Stomach smooth muscle (tissue), 2 donors: Measurements from ENCODE around the gene FLT1.

ENCODE experiments used
- H3K27ac ChIP-seq: one replicate; pipeline ENCODE4 v1.7.0; 2013; ENCODE audit warnings: mild to moderate bottlenecking, low read length, inconsistent platforms
- H3K27me3 ChIP-seq, 2 donors: one replicate each; pipeline ENCODE4 v1.7.0; 2013; ENCODE audit warnings: low read length in 2 of 2; ENCODE audit not compliant: insufficient read depth in 2 of 2, control insufficient read depth in 1 of 2
- H3K36me3 ChIP-seq, 2 donors: one replicate each; pipeline ENCODE4 v1.7.0; 2013; ENCODE audit warnings: low read length in 2 of 2; ENCODE audit not compliant: control insufficient read depth in 2 of 2, insufficient read depth in 2 of 2
- H3K4me1 ChIP-seq: one replicate; pipeline ENCODE4 v1.7.0; 2013; ENCODE audit warnings: low read length; ENCODE audit not compliant: control insufficient read depth, insufficient read depth
- H3K4me3 ChIP-seq, 2 donors: one replicate each; pipeline ENCODE4 v1.7.0; 2013; ENCODE audit warnings: low read length in 2 of 2
- H3K9ac ChIP-seq, 2 donors: one replicate each; pipeline ENCODE4 v1.7.0; 2013; ENCODE audit warnings: low read length in 2 of 2, mild to moderate bottlenecking in 1 of 2
- H3K9me3 ChIP-seq, 2 donors: one replicate each; pipeline ENCODE4 v1.7.0; 2013; ENCODE audit warnings: low read length in 2 of 2; ENCODE audit not compliant: control insufficient read depth in 2 of 2
- donor health status: healthy.
- donor health status: Pancreatic carcinoma.

The FLT1 gene

GRCh38 chr13:28447206-28447605, 47.7 kb downstream of the FLT1 start:
- Histone ChIP-seq H3K9me3 (peaks cover 4 to 10% of the 10 kb centered on the region in 2 donors), H3K36me3 (no peaks in the 10 kb centered on the region), H3K27ac (no peak overlapping the region), H3K4me1 (no peaks in the 10 kb centered on the region), H3K4me3 (no peak overlapping the region), H3K27me3 (no peaks in the 10 kb centered on the region), H3K9ac (no peak overlapping the region)

GRCh38 chr13:28442839-28443238, 52.1 kb downstream of the FLT1 start:
- Histone ChIP-seq H3K4me1 (no peaks in the 10 kb centered on the region), H3K27ac (no peak overlapping the region), H3K9me3 (peaks cover 5 to 11% of the 10 kb centered on the region in 2 donors), H3K9ac (no peak overlapping the region), H3K4me3 (no peak overlapping the region), H3K36me3 (no peaks in the 10 kb centered on the region), H3K27me3 (no peaks in the 10 kb centered on the region)

- Histone ChIP-seq H3K4me3 (no peak overlapping the region), H3K27me3 (no peaks in the 10 kb centered on the region), H3K27ac (no peak overlapping the region), H3K36me3 (no peaks in the 10 kb centered on the region), H3K9ac (no peak overlapping the region), H3K9me3 (peaks cover 4 to 10% of the 10 kb centered on the region in 2 donors), H3K4me1 (no peaks in the 10 kb centered on the region)
Observed at GRCh38 chr13:28441529-28441928, 53.4 kb downstream of the FLT1 start.

- Histone ChIP-seq H3K9me3 (peaks cover 4 to 10% of the 10 kb centered on the region in 2 donors), H3K4me3 (peak overlapping the region in 1 of 2 donors; percentile 11), H3K27ac (no peak overlapping the region), H3K36me3 (no peaks in the 10 kb centered on the region), H3K9ac (no peak overlapping the region), H3K4me1 (no peaks in the 10 kb centered on the region), H3K27me3 (no peaks in the 10 kb centered on the region)
Observed at GRCh38 chr13:28440774-28441504, 54.0 kb downstream of the FLT1 start.

- no peak overlapping the region for H3K9ac ChIP-seq
- no peak overlapping the region for H3K4me3 ChIP-seq
- no peaks in the 10 kb centered on the region for H3K4me1 ChIP-seq
- H3K9me3 ChIP-seq, result peaks cover 4 to 7% of the 10 kb centered on the region in 2 donors
- H3K27me3 ChIP-seq, result no peaks in the 10 kb centered on the region
- no peaks in the 10 kb centered on the region for H3K36me3 ChIP-seq
- no peak overlapping the region for H3K27ac ChIP-seq
Observed at GRCh38 chr13:28438598-28439334, 56.2 kb downstream of the FLT1 start.

- H3K27me3 ChIP-seq, result no peaks in the 10 kb centered on the region
- H3K4me3 ChIP-seq, result no peak overlapping the region
- no peaks in the 10 kb centered on the region for H3K4me1 ChIP-seq
- H3K9me3 ChIP-seq, result peaks cover 4 to 5% of the 10 kb centered on the region in 2 donors
- no peak overlapping the region for H3K9ac ChIP-seq
- no peaks in the 10 kb centered on the region for H3K36me3 ChIP-seq
- H3K27ac ChIP-seq, result no peak overlapping the region
Observed at GRCh38 chr13:28438067-28438466, 56.9 kb downstream of the FLT1 start.

- peaks cover under 1 to 3% of the 10 kb centered on the region in 2 donors for H3K9me3 ChIP-seq
- H3K36me3 ChIP-seq, result no peaks in the 10 kb centered on the region
- no peaks in the 10 kb centered on the region for H3K27me3 ChIP-seq
- no peak overlapping the region for H3K9ac ChIP-seq
- no peak overlapping the region for H3K27ac ChIP-seq
- H3K4me1 ChIP-seq, result no peaks in the 10 kb centered on the region
- H3K4me3 ChIP-seq, result no peak overlapping the region
Observed at GRCh38 chr13:28435917-28436316, 59.0 kb downstream of the FLT1 start.

GRCh38 chr13:28434926-28435325, 60.0 kb downstream of the FLT1 start:
- Histone ChIP-seq H3K9ac (no peak overlapping the region), H3K27ac (no peak overlapping the region), H3K4me1 (no peaks in the 10 kb centered on the region), H3K36me3 (no peaks in the 10 kb centered on the region), H3K4me3 (no peak overlapping the region), H3K27me3 (no peaks in the 10 kb centered on the region), H3K9me3 (no peaks in the 10 kb centered on the region)

GRCh38 chr13:28432816-28433560, 61.9 kb downstream of the FLT1 start:
- no peaks in the 10 kb centered on the region for H3K27me3 ChIP-seq
- no peaks in the 10 kb centered on the region for H3K9me3 ChIP-seq
- no peaks in the 10 kb centered on the region for H3K36me3 ChIP-seq
- no peak overlapping the region for H3K4me3 ChIP-seq
- no peak overlapping the region for H3K27ac ChIP-seq
- no peaks in the 10 kb centered on the region for H3K4me1 ChIP-seq
- no peak overlapping the region for H3K9ac ChIP-seq

- H3K9me3 ChIP-seq, result no peaks in the 10 kb centered on the region
- H3K4me1 ChIP-seq, result no peaks in the 10 kb centered on the region
- H3K36me3 ChIP-seq, result no peaks in the 10 kb centered on the region
- H3K4me3 ChIP-seq, result no peak overlapping the region
- H3K9ac ChIP-seq, result no peak overlapping the region
- H3K27ac ChIP-seq, result no peak overlapping the region
- no peaks in the 10 kb centered on the region for H3K27me3 ChIP-seq
Observed at GRCh38 chr13:28429685-28430290, 65.1 kb downstream of the FLT1 start.
